GM19351 (cell line): ENCODE measurements around the gene SLC25A43.

Experiments
- ATAC-seq: cut with Tn5 transposase; IDR thresholded peaks from one replicate; pipeline ENCODE4 v1.9.1; 2021; ENCODE audit warnings: mild to moderate bottlenecking, moderate library complexity; ENCODE audit not compliant: unreplicated experiment

The SLC25A43 gene

DNA sequence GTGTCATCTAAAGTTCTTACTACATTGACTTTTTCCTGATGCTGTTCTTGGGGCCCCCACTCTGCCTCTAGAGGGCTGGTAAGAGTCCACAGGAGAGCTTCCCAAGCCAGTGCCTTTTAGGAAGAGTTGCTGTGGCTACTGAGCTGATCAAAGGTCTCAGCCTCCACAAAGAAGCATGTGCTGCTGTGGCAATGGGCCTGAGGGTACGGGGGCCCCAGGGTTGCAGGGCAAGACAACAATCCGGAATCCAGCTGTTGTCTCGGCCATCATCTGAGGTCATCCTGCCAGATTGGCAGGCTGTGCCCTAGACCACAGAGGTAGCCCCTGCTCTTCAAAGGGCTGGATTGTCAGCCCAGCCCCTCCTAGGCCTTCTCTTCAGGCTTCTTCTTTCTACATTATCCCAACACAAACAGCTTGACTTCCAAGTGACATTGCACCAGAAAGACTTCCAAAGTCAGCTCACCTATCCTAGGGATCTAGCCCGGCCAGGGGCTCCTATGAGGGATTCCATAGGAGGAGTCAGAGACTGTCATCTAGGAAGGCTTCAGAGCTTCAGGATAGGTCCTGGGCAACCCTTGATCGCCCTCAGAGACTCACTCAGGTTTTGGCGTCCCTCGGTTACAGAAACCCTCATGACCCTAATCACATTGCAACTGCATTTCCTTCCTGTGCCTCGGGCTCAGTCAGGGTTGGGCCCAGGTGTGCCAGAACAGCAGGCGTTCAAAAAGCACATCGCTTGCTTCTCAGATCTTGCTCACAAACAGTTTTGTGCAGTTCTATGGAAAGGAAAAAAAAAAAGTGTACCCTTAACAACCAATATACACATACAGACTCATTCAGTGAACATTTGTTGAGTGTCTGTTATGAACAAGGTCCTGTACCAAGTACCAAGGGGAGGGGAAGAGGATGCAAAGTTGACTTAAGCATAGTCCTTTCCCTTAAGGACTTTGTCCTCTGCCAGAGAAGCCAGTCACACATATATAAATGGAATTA is 96.9 kb downstream of the SLC25A43 start:
- no peak for ATAC-seq

- no peak for ATAC-seq
Measured at GRCh38 chrX:119497185-119497584, 98.0 kb downstream of the SLC25A43 start.

DNA sequence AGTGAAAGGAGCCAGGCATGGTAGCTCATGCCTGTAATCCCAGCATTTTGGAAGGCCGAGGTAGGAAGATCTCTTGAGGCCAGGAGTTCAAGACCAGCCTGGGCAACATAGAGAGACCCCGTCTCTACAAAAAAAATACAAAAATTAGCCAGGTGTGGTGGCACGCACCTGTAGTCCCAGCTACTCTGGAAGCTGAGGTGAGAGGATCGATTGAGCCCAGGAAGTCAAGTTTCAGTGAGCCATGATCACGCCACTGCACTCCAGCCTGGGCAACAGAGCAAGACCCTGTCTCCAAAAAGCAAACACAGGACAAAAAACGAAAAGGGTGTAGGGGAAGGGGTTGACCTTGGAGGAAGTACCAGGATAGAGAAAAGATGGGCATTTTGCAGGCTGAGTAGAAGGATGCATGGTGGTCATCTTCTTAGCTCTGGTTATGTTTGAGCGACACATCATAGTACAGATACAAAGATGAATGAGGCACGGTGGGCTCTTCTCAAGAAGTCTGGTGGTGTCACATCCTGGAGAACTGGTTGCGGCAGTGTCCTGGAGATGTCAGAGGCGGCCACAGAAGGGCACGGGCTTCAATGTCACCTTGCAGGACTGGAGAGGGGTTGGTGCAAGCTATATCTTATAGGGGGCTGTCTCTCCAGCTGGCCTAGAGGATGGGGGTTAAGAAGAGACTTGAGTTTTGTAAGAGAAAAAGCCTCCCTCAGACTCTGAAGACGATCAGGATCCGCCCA is 101.1 kb downstream of the SLC25A43 start:
- ATAC-seq, result no peak

DNA sequence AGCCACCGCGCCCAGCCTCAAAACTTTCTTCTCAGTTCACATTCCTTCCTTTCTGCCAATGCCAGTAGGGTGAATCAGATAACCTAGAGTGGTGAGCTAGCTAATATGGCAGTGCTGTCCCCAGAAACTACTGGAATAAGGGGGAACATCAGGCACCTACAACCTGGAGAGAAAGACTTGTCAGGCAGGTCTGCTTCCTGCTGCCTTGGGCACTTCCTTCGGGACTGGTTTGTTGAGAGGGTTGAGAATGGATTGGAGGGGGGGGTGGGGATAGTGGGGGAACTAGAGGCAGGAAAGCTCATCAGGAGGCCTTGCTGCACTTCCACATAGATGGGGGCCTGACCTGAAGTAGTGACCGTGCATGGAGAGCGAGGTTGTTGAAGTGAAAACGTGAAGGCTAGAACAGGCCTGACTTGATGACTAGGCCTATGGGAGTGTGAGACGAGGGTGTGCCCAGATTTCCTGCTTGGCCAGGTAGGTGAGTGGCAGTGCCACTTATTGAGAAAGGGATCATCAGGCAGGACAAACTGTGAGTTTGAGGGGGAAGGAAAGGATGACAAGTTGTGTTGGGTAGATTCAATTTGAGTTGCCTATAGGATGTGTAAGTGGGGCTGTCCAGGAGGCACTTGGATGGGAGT is 102.5 kb downstream of the SLC25A43 start:
- ATAC-seq, result no peak

- ATAC-seq, result no peak
Measured at GRCh38 chrX:119502727-119503483, 103.8 kb downstream of the SLC25A43 start.

- no peak for ATAC-seq
Measured at GRCh38 chrX:119503484-119503861, 104.3 kb downstream of the SLC25A43 start.
